PC-9 (cell line): ENCODE measurements around the gene INO80D. TPM values are rescaled to one million over a fixed set of nuclear protein-coding genes. Genes with fewer than 3 reads are reported as not detected.

Experiments
- BruUV-seq: library from RNA; stranded (reverse); fragments of 400-500 nt; replicated peaks from 2 replicates; lab custom pipeline; 2021; lab: Mats Ljungman, UMichigan
- CTCF ChIA-PET: fragments of 300-600 bp; sonication (Branson Sonifier 250); formaldehyde crosslinking; loops from one replicate; lab custom pipeline; 2022; ENCODE audit warnings: antibody characterized with exemption; lab: Charles Lee
- POLR2A ChIA-PET: fragments of 300-600 bp; sonication (Branson Sonifier 250); formaldehyde crosslinking; loops from one replicate; lab custom pipeline; 2022; ENCODE audit warnings: antibody characterized with exemption; ENCODE audit not compliant: unreplicated experiment; lab: Charles Lee
- DNase-seq, 2 experiments: peaks; one replicate each; pipeline versions ENCODE4 v3.0.0 to v3.0.0-alpha.2; 2015 to 2022; ENCODE audit warnings: mixed read lengths in 1 of 2
- H2AFZ ChIP-seq: fragments of 200-600 bp; sonication (generic); 2 replicates; pipeline ENCODE4 v1.8.1; 2017; ENCODE audit warnings: antibody characterized with exemption
- H3F3A ChIP-seq: fragments of 200-600 bp; sonication (generic); 2 replicates; pipeline ENCODE4 v1.8.1; 2017; ENCODE audit warnings: antibody characterized with exemption, mild to moderate bottlenecking, low read depth; ENCODE audit not compliant: insufficient read depth
- H3K27ac ChIP-seq: fragments of 200-600 bp; sonication (generic); 2 replicates; pipeline ENCODE4 v1.6.1; 2016; ENCODE audit warnings: mixed run types
- H3K27me3 ChIP-seq: fragments of 200-600 bp; sonication (generic); 2 replicates; pipeline ENCODE4 v1.6.1; 2016; ENCODE audit warnings: low read depth, mixed run types; ENCODE audit not compliant: insufficient read depth
- H3K36me3 ChIP-seq: fragments of 200-600 bp; sonication (generic); 2 replicates; pipeline ENCODE4 v1.6.1; 2016; ENCODE audit warnings: low read depth, mixed run types
- H3K4me1 ChIP-seq: fragments of 200-600 bp; sonication (generic); replicated peaks from 2 replicates; pipeline ENCODE4 v1.6.1; 2016; ENCODE audit warnings: mixed run types; ENCODE audit not compliant: insufficient read depth
- H3K4me2 ChIP-seq: fragments of 200-600 bp; sonication (generic); 2 replicates; pipeline ENCODE4 v1.6.1; 2017; ENCODE audit warnings: mixed run types
- H3K4me3 ChIP-seq: fragments of 200-600 bp; sonication (generic); 2 replicates; pipeline ENCODE4 v1.6.1; 2016; ENCODE audit warnings: mixed run types
- H3K79me2 ChIP-seq: fragments of 200-600 bp; sonication (generic); 2 replicates; pipeline ENCODE4 v1.6.1; 2017; ENCODE audit warnings: low read depth, mixed run types
- H3K9me2 ChIP-seq: fragments of 200-600 bp; sonication (generic); 2 replicates; pipeline ENCODE4 v1.8.1; 2017; ENCODE audit warnings: mild to moderate bottlenecking; ENCODE audit not compliant: insufficient read depth
- H3K9me3 ChIP-seq: fragments of 200-600 bp; sonication (generic); 2 replicates; pipeline ENCODE4 v1.8.1; 2016; ENCODE audit warnings: low read depth; ENCODE audit not compliant: insufficient read depth
- H4K20me1 ChIP-seq: fragments of 200-600 bp; sonication (generic); 2 replicates; pipeline ENCODE4 v1.8.1; 2017; ENCODE audit not compliant: insufficient read depth
- CTCF ChIP-seq: fragments of 200-600 bp; sonication (generic); conservative IDR thresholded peaks from 2 replicates; pipeline ENCODE4 v1.6.1; 2017; ENCODE audit warnings: mixed run types, antibody characterized with exemption, mild to moderate bottlenecking, moderate library complexity
- EZH2 ChIP-seq: fragments of 200-600 bp; sonication (generic); IDR thresholded peaks from 2 replicates; pipeline ENCODE4 v1.8.0; 2017; ENCODE audit warnings: antibody characterized with exemption, low read depth
- intact Hi-C: fragments of 100-400 bp; cut with micrococcal nuclease; formaldehyde crosslinking; loops from one replicate; pipeline ENCODE4 v1.10.0; 2022; ENCODE audit not compliant: unreplicated experiment
- total RNA-seq: library from RNA; stranded (reverse); gene quantifications from 2 replicates; pipeline ENCODE4 v1.2.3, GENCODE V29; 2021

The INO80D gene
- total RNA-seq, 1 experiment from 2014 or later = 12.4 TPM

GRCh38 chr2:206051912-206052311, 34.1 kb downstream of the INO80D start:
- Histone ChIP-seq H3K9me3 (no peaks in the 10 kb centered on the region), H3F3A (no peaks in the 10 kb centered on the region), H3K4me2 (no peak overlapping the region), H4K20me1 (no peaks in the 10 kb centered on the region), H3K27ac (no peak overlapping the region), H3K4me1 (no peaks in the 10 kb centered on the region), H3K9me2 (no peaks in the 10 kb centered on the region), H3K4me3 (no peak overlapping the region), H3K27me3 (no peaks in the 10 kb centered on the region), H2AFZ (no peak overlapping the region), H3K36me3 (no peaks in the 10 kb centered on the region), H3K79me2 (no peaks in the 10 kb centered on the region)
- CTCF ChIA-PET = no interaction called here
- BruUV-seq = no TSS peak
- POLR2A ChIA-PET = no interaction called here
- no peak for TF ChIP-seq EZH2
- TF ChIP-seq CTCF = no peak
- intact Hi-C loops = no loop called here
- DNase-seq = no peak

- no peak overlapping the region for H3K4me2 ChIP-seq
- no peak overlapping the region for H3K27ac ChIP-seq
- no peaks in the 10 kb centered on the region for H3K4me1 ChIP-seq
- no peaks in the 10 kb centered on the region for H3K9me3 ChIP-seq
- H3K4me3 ChIP-seq = no peak overlapping the region
- CTCF ChIA-PET = no interaction called here
- no peaks in the 10 kb centered on the region for H3F3A ChIP-seq
- DNase-seq = no peak
- intact Hi-C loops = no loop called here
- no peaks in the 10 kb centered on the region for H3K27me3 ChIP-seq
- H3K9me2 ChIP-seq = no peaks in the 10 kb centered on the region
- TF ChIP-seq EZH2 (no peak), CTCF (no peak)
- no peaks in the 10 kb centered on the region for H3K79me2 ChIP-seq
- no peak overlapping the region for H2AFZ ChIP-seq
- no TSS peak for BruUV-seq
- H4K20me1 ChIP-seq = no peaks in the 10 kb centered on the region
- POLR2A ChIA-PET = no interaction called here
- no peaks in the 10 kb centered on the region for H3K36me3 ChIP-seq
These were observed 36.6 kb downstream of the INO80D start for GRCh38 chr2:206049392-206049791.

GRCh38 chr2:206045251-206045650, 40.7 kb downstream of the INO80D start:
- Histone ChIP-seq H2AFZ (no peak overlapping the region), H3K4me2 (no peak overlapping the region), H3F3A (no peaks in the 10 kb centered on the region), H3K27me3 (no peaks in the 10 kb centered on the region), H3K4me3 (no peak overlapping the region), H4K20me1 (no peaks in the 10 kb centered on the region), H3K36me3 (no peaks in the 10 kb centered on the region), H3K27ac (no peak overlapping the region), H3K79me2 (no peaks in the 10 kb centered on the region), H3K4me1 (no peaks in the 10 kb centered on the region), H3K9me2 (no peaks in the 10 kb centered on the region), H3K9me3 (no peaks in the 10 kb centered on the region)
- TF ChIP-seq CTCF (no peak), EZH2 (no peak)
- no peak for DNase-seq
- CTCF ChIA-PET = no interaction called here
- BruUV-seq = no TSS peak
- POLR2A ChIA-PET = interaction anchor here (0.6 kb wide), 1 partner anchor 20 kb away, joined by 5 read pairs; no protein-coding TSS in a partner anchor
- intact Hi-C loops = no loop called here
